Cardiac fibroblast (primary cell): ENCODE measurements around the gene HMCN1.

Experiments used
- DNase-seq, 2 donors: peaks; one replicate each; pipeline versions ENCODE4 v3.0.0 to v3.0.0-alpha.2; 2010; ENCODE audit warnings: low read depth in 2 of 2
- H3K4me3 ChIP-seq, 2 donors: replicated peaks in 1 of 2; 1 replicate in 1 of 2; 2 replicates in 1 of 2; pipeline ENCODE4 v1.5.1; 2011; ENCODE audit warnings: low read depth in 2 of 2, low read length in 2 of 2, mild to moderate bottlenecking in 2 of 2, moderate library complexity in 1 of 2
- TF ChIP-seq, protein P1 (sequence below): IDR thresholded peaks from one replicate; pipeline ENCODE4 v1.5.1; 2011; ENCODE audit warnings: low read depth, mild to moderate bottlenecking, low read length, inconsistent platforms

The HMCN1 gene

DNA sequence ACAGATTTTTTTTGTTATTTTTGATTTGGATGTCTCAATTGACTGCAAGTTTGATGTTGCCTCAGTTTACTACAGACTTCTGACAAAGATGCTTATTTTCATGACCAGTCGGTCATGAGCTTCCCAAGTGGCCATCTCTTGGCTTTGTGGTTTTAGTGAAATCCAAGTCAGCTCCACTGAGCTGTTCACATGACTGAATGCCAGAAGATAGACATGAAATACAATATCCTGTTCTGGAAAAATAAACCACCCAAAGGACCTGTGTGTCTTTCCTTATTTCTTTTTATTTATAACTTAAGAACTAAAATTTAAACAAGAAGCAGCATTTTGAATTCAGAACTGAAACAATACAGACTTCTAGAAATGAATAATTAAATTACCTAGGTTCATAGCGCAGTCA lies 89.3 kb downstream of the HMCN1 start:
- H3K4me3 ChIP-seq, result no peak overlapping the region
- DNase-seq, result peak; percentile 28 to 50
- TF ChIP-seq, protein P1, sequence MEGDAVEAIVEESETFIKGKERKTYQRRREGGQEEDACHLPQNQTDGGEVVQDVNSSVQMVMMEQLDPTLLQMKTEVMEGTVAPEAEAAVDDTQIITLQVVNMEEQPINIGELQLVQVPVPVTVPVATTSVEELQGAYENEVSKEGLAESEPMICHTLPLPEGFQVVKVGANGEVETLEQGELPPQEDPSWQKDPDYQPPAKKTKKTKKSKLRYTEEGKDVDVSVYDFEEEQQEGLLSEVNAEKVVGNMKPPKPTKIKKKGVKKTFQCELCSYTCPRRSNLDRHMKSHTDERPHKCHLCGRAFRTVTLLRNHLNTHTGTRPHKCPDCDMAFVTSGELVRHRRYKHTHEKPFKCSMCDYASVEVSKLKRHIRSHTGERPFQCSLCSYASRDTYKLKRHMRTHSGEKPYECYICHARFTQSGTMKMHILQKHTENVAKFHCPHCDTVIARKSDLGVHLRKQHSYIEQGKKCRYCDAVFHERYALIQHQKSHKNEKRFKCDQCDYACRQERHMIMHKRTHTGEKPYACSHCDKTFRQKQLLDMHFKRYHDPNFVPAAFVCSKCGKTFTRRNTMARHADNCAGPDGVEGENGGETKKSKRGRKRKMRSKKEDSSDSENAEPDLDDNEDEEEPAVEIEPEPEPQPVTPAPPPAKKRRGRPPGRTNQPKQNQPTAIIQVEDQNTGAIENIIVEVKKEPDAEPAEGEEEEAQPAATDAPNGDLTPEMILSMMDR, result no peak

- TF ChIP-seq, protein P1, result no peak
- no peak for DNase-seq
- no peak overlapping the region for H3K4me3 ChIP-seq
Observed at GRCh38 chr1:185824106-185824505, 89.9 kb downstream of the HMCN1 start.

GRCh38 chr1:185825556-185825955 lies 91.4 kb downstream of the HMCN1 start:
- DNase-seq, result peak in 1 of 2 donors; percentile 35
- TF ChIP-seq, protein P1, result no peak
- H3K4me3 ChIP-seq, result no peak overlapping the region

DNA sequence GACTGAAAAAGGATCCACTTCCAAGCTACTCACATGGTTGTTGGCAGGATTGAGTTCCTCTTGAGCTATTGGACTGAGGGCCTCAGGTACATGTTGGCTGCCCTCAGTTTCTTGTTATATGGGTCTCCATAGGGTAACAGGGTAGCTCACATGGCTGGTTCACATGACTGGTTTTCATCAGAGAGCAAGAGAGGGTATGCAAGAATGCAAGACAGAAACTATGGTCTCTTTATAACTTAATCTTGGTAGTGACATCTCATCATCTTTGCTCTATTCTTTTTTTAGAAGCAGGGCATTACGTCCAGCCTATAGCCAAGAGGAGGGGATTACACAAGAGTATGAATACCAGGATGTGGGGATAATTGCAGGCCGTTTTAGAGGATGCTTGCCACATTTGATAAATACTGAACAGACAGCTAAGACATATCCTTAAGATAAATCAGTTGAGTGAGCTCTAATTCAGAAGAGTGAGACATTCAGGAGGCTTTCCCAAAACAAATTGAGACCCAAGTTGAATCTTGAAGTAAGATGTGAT lies 100.2 kb downstream of the HMCN1 start:
- DNase-seq, result peak in 1 of 2 donors; percentile 56
- TF ChIP-seq, protein P1, result no peak
- H3K4me3 ChIP-seq, result no peak overlapping the region

GRCh38 chr1:185835191-185835590 lies 101.0 kb downstream of the HMCN1 start:
- DNase-seq, result no peak
- TF ChIP-seq, protein P1, result no peak
- no peak overlapping the region for H3K4me3 ChIP-seq

DNA sequence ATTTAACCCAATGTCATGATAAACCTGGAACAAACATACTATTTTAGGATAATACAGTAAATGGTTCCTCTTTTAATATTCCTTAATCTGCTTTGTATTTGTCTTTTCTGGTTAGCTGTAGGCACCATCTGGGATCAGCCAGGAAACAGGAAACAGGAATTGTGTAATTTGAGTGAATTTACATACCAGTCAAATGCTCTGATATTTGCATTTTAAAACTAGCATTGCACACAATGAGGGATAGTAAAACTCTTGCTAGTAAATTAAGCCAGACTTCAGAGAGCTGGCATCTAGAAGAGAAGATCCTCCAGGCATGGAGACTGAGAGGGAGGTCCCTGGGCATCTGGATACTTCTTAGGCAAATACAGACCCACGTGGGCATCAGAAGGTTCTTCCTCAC lies 103.5 kb downstream of the HMCN1 start:
- DNase-seq, result peak in 1 of 2 donors; percentile 46
- H3K4me3 ChIP-seq, result no peak overlapping the region
- TF ChIP-seq, protein P1, result no peak

DNA sequence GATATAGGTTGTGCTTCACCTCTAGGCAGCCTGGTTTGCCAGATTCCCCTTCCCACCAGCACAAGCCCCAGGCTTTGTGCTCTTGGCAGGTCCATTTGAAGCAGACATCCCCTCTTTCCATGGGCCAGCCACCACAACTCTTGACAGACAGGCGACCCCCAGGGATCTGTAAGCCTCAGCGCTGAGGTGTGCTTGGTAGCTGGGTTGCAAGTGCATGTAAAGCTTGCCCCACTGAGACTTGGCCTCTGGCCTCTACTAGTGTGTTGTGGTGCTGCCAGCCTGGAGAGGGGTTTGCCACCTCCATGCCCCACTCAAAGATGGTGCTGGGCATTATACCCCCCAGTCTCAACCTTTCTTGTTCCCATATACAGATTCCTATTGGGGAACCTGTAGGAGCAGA lies 103.9 kb downstream of the HMCN1 start:
- TF ChIP-seq, protein P1, result no peak
- DNase-seq, result no peak
- no peak overlapping the region for H3K4me3 ChIP-seq
